Ishikawa (cell line): ENCODE measurements around the gene CADM3.

ENCODE experiments used
- CEBPB ChIP-seq: IDR thresholded peaks from 2 replicates; pipeline ENCODE4 v1.6.1; 2012
- CREB1 ChIP-seq: IDR thresholded peaks from 2 replicates; pipeline ENCODE4 v1.6.1; 2012; ENCODE audit warnings: low read depth
- EGR1 ChIP-seq: IDR thresholded peaks from 2 replicates; pipeline ENCODE4 v1.6.1; 2012
- EP300 ChIP-seq: IDR thresholded peaks from 2 replicates; pipeline ENCODE4 v1.6.1; 2012; ENCODE audit warnings: borderline replicate concordance
- FOXM1 ChIP-seq: IDR thresholded peaks from 2 replicates; pipeline ENCODE4 v1.6.1; 2012; ENCODE audit warnings: low read depth, borderline replicate concordance
- MAX ChIP-seq: IDR thresholded peaks from 2 replicates; pipeline ENCODE4 v1.6.1; 2012
- NFIC ChIP-seq: IDR thresholded peaks from 2 replicates; pipeline ENCODE4 v1.6.1; 2012
- RAD21 ChIP-seq: IDR thresholded peaks from 2 replicates; pipeline ENCODE4 v1.6.1; 2012; ENCODE audit warnings: low read depth
- REST ChIP-seq: IDR thresholded peaks from 2 replicates; pipeline ENCODE4 v1.6.1; 2012; ENCODE audit warnings: low read depth, mild to moderate bottlenecking
- TAF1 ChIP-seq: IDR thresholded peaks from 2 replicates; pipeline ENCODE4 v1.6.1; 2012; ENCODE audit warnings: low read depth, mild to moderate bottlenecking
- TCF12 ChIP-seq: IDR thresholded peaks from 2 replicates; pipeline ENCODE4 v1.6.1; 2012; ENCODE audit warnings: low read depth
- TEAD4 ChIP-seq: IDR thresholded peaks from 2 replicates; pipeline ENCODE4 v1.6.1; 2012
- YY1 ChIP-seq: IDR thresholded peaks from 2 replicates; pipeline ENCODE4 v1.6.1; 2012; ENCODE audit warnings: low read depth
- ZBTB7A ChIP-seq: IDR thresholded peaks from 2 replicates; pipeline ENCODE4 v1.6.1; 2012; ENCODE audit warnings: low read depth
- TF ChIP-seq, protein P1 (sequence below): IDR thresholded peaks from 2 replicates; pipeline ENCODE4 v1.6.1; 2012

Gene CADM3

DNA sequence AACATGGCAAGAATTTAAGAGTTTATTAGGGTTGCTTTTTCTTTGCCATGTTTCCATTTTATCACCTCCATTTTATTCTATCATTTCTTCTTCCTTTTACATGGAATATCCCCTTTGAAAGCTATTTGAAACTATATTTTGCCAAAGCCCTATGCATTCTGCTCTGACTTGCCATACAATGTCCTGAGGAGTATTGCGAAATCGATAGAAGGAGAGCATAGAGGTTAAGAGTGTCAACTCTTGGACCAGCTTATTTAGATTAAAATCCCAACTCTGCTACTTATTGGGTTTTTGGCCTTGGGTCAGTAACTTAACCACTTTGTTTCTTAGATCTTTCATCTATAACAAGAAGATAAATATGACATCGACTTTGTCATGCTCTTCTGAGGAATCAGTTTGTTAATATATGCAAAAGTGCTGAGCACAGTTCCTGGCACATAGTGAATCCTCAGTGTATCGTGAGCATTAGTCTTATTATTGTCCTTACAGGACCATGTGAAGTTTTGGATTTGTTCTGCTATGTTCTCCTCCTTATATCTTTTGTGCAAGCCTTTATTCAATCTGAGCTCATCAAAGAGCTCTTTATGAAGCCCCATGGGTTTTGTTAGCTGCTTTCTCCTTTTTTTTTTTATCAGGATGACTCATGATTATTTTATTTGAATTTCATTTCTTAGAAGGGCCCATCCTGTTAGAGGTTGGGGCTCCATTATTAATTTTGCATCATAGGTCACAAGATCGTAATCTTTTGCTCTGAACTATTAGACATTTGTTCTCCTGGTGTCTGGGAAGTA lies 50.9 kb downstream of the CADM3 start:
- TF ChIP-seq ZBTB7A (no peak), MAX (no peak), EGR1 (no peak), CEBPB (0 out of 2 replicates have a peak, but pooled peaks have one; percentile 41), YY1 (no peak), REST (no peak)

- TF ChIP-seq ZBTB7A = no peak
- no peak for TF ChIP-seq TCF12
- no peak for TF ChIP-seq TEAD4
- TF ChIP-seq, protein P1, sequence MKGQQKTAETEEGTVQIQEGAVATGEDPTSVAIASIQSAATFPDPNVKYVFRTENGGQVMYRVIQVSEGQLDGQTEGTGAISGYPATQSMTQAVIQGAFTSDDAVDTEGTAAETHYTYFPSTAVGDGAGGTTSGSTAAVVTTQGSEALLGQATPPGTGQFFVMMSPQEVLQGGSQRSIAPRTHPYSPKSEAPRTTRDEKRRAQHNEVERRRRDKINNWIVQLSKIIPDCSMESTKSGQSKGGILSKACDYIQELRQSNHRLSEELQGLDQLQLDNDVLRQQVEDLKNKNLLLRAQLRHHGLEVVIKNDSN = no peak
- TF ChIP-seq MAX = no peak
- no peak for TF ChIP-seq REST
- TF ChIP-seq YY1 = no peak
- TF ChIP-seq CREB1 = no peak
- TF ChIP-seq CEBPB = no peak
- TF ChIP-seq EGR1 = no peak
- no peak for TF ChIP-seq EP300
- TF ChIP-seq FOXM1 = no peak
Observed at GRCh38 chr1:159223004-159223403, 51.6 kb downstream of the CADM3 start.

DNA sequence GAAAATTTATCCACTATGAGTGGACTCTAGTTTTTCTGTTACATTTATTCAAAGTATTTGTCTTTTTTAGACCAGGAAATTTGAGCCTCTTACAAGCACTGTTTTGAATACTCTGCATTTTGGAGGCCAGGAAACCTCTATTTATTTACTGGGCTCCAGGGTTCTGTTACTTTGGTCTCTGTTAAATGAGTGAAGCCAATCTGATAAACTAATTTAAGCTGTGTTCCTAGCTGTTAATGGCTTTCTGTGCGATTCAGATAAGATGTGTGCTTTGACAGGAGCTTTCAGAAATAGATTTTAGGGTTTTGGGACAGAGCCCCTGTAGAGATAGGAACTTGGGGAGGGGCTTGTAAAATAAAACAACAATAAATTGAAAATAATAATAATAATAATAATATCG lies 57.1 kb downstream of the CADM3 start:
- TF ChIP-seq YY1 (no peak), FOXM1 (no peak), TEAD4 (no peak), RAD21 (no peak), MAX (no peak), CREB1 (no peak), NFIC (no peak), ZBTB7A (no peak), TAF1 (no peak)

DNA sequence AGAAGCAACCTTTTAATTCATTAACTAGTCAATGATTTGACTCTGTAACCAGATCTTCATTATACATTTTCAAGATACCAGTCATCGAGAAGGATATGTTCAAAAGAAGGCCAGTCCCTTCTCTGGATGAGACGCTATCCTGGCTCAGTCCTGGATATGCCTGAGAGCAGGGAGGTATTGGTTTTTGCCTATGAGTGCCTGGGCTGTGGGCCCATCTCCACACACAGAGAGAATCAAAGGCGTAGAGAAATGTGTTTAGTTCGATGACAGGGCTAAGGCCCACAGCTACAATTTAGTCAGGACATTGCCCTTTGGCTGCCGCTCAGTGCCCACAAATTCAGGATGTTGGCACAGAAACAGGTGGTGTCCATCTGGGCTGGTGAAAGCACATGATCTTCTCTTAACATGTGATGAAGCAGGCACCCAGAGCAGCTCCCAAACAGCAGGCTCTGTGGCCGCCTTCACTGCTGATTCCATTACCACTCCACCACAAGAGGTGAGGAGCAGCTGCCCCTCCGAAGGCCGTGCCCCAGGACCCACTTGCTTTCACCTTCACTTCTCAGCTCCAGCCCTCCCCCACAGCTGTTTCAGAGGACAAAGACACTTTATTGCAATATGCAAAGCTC lies 58.0 kb downstream of the CADM3 start:
- TF ChIP-seq EP300 = no peak
- TF ChIP-seq NFIC = no peak
- no peak for TF ChIP-seq YY1
- TF ChIP-seq TCF12 = no peak
- TF ChIP-seq EGR1 = no peak
- no peak for TF ChIP-seq ZBTB7A
- TF ChIP-seq REST = no peak
- no peak for TF ChIP-seq MAX
- no peak for TF ChIP-seq TAF1
